Measurements from ENCODE around the gene ANO6. TPM values are rescaled to one million over a fixed set of nuclear protein-coding genes. Genes with fewer than 3 reads are reported as not detected.
"Not testable (repeated sequence)": the region's sequence is repeated elsewhere in the genome, so short reads cannot be mapped to it uniquely, and the experiment has no call there.

Gene ANO6
- total RNA-seq, 1 experiment from 2014 or later: 46.8 TPM

DNA sequence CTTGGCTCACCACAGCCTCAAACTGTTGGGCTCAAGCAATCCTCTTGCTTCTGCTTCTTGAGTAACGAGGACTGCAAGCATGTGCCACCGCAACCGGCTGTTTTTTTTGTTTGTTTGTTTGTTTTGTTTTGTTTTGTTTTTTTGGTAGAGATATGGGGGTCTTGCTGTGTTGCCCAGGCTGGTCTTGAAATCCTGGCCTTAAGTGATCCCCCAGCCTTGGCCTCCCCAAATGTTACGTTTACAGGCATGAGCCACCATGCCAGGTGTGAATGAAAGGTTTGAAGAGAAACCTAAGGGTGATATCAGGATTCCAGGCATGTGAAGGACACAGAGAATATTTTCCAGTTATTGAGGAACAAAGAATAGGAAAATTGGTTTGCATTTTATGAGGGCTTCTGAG is 45.0 kb downstream of the ANO6 start:
- peaks cover 70% of the 10 kb centered on the region for H3K4me1 Mint-ChIP-seq
- no peaks in the 10 kb centered on the region for H3K27me3 Mint-ChIP-seq (ENCODE audit: low read depth)
- no peaks in the 10 kb centered on the region for H3K9me3 Mint-ChIP-seq
- POLR2A ChIA-PET: no interaction called here
- DNase-seq (ENCODE audit: low spot score) (no peak), ATAC-seq (no peak)
- peak overlapping the region; percentile 43; the same call in 1 of the 2 replicates for H3K27ac Mint-ChIP-seq
- no peak overlapping the region for H3K4me3 Mint-ChIP-seq
- no peaks in the 10 kb centered on the region; the same call in 1 of the 2 replicates for H3K36me3 Mint-ChIP-seq
- TF ChIP-seq ZNF121 (CRISPR knock-in tag; IDR thresholded peaks at IDR 0.05): peak; percentile 67; the same call in 1 of the 2 replicates
- TF ChIP-seq NFE2L1 (CRISPR knock-in tag; IDR thresholded peaks at IDR 0.05): no peak
- CTCF ChIA-PET: interaction anchor here (1.5 kb wide), 1 partner anchor 8 kb away, joined by 9 read pairs; no protein-coding TSS in a partner anchor

DNA sequence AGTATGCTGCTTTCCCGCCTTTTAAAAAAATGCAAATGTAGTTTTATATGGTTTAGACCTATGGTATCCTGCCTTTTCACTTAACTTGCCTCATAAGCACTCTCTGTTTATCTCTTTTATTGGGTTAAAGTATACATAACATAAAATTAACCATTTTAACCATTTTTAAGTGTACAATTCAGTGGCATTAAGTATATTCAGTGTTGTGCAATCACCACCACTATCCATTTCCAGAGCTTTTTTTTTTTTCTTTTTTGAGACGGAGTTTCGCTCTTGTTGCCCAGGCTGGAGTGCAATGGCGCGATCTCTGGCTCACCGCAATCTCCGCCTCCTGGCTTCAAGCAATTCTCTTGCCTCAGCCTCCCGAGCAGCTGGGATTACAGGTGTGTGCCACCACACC is 46.3 kb downstream of the ANO6 start:
- H3K36me3 Mint-ChIP-seq; POLR2A ChIA-PET; H3K27ac Mint-ChIP-seq; CTCF ChIA-PET; H3K9me3 Mint-ChIP-seq; DNase-seq (ENCODE audit: low spot score); H3K27me3 Mint-ChIP-seq (ENCODE audit: low read depth); H3K4me3 Mint-ChIP-seq; ATAC-seq: not testable (repeated sequence)
- H3K4me1 Mint-ChIP-seq: peaks cover 60% of the 10 kb centered on the region

DNA sequence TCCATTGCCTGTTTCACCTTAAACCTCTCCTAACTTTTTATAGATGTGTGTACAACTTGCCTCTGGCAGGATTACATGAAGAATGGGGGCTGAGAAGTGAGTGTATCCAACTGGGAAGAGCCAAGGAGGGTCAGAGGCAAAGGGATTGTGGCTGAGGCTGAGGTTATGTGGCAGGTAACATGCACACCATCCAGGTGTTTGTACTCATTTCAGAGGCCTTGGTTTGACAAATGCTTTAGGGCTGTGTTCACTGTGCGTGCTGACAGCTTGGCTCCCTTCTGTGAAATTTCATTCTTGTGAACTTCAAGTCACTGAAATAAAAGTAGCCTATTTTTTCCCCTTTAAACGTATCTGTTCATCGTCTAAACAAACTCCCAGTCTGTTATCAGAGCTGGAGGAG is 47.7 kb downstream of the ANO6 start:
- DNase-seq (ENCODE audit: low spot score) (no peak), ATAC-seq (no peak)
- Mint-ChIP-seq H3K4me3 (no peak overlapping the region), H3K4me1 (peaks cover 52% of the 10 kb centered on the region), H3K27ac (no peak overlapping the region), H3K9me3 (no peaks in the 10 kb centered on the region), H3K27me3 (ENCODE audit: low read depth) (no peaks in the 10 kb centered on the region), H3K36me3 (no peaks in the 10 kb centered on the region; the same call in 1 of the 2 replicates)
- ChIA-PET CTCF (interaction anchor here (0.8 to 1.0 kb wide), 2 partner anchors 48 to 125 kb away, joined by 3 to 4 read pairs; partner anchors contain the start of gene ANO6), POLR2A (no interaction called here)
- TF ChIP-seq TEAD1 (CRISPR knock-in tag; IDR thresholded peaks at IDR 0.05) (no peak), ZNF416 (CRISPR knock-in tag; IDR thresholded peaks at IDR 0.05) (no peak), ZNF425 (CRISPR knock-in tag; conservative IDR thresholded peaks at IDR 0.05) (no peak), ESRRA (CRISPR knock-in tag; IDR thresholded peaks at IDR 0.05; ENCODE audit: borderline replicate concordance) (no peak), NFE2L1 (CRISPR knock-in tag; IDR thresholded peaks at IDR 0.05) (no peak), ZNF317 (CRISPR knock-in tag; IDR thresholded peaks at IDR 0.05; ENCODE audit: borderline replicate concordance, low read depth) (no peak), KAT7 (CRISPR knock-in tag; IDR thresholded peaks at IDR 0.05; ENCODE audit: borderline replicate concordance) (no peak), SP1 (CRISPR knock-in tag; conservative IDR thresholded peaks at IDR 0.05) (no peak), HMGA2 (CRISPR knock-in tag; IDR thresholded peaks at IDR 0.05) (no peak), TP53 (CRISPR knock-in tag; IDR thresholded peaks at IDR 0.05) (no peak), ZNF671 (CRISPR knock-in tag; IDR thresholded peaks at IDR 0.05) (no peak)
- TF ChIP-seq, protein P1, sequence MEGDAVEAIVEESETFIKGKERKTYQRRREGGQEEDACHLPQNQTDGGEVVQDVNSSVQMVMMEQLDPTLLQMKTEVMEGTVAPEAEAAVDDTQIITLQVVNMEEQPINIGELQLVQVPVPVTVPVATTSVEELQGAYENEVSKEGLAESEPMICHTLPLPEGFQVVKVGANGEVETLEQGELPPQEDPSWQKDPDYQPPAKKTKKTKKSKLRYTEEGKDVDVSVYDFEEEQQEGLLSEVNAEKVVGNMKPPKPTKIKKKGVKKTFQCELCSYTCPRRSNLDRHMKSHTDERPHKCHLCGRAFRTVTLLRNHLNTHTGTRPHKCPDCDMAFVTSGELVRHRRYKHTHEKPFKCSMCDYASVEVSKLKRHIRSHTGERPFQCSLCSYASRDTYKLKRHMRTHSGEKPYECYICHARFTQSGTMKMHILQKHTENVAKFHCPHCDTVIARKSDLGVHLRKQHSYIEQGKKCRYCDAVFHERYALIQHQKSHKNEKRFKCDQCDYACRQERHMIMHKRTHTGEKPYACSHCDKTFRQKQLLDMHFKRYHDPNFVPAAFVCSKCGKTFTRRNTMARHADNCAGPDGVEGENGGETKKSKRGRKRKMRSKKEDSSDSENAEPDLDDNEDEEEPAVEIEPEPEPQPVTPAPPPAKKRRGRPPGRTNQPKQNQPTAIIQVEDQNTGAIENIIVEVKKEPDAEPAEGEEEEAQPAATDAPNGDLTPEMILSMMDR (IDR thresholded peaks at IDR 0.05): no peak
- TF ChIP-seq, protein P2, sequence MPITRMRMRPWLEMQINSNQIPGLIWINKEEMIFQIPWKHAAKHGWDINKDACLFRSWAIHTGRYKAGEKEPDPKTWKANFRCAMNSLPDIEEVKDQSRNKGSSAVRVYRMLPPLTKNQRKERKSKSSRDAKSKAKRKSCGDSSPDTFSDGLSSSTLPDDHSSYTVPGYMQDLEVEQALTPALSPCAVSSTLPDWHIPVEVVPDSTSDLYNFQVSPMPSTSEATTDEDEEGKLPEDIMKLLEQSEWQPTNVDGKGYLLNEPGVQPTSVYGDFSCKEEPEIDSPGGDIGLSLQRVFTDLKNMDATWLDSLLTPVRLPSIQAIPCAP (CRISPR knock-in tag; IDR thresholded peaks at IDR 0.05): no peak
- TF ChIP-seq, protein P3, sequence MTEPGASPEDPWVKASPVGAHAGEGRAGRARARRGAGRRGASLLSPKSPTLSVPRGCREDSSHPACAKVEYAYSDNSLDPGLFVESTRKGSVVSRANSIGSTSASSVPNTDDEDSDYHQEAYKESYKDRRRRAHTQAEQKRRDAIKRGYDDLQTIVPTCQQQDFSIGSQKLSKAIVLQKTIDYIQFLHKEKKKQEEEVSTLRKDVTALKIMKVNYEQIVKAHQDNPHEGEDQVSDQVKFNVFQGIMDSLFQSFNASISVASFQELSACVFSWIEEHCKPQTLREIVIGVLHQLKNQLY (CRISPR knock-in tag; IDR thresholded peaks at IDR 0.05): no peak
- TF ChIP-seq, protein P4, sequence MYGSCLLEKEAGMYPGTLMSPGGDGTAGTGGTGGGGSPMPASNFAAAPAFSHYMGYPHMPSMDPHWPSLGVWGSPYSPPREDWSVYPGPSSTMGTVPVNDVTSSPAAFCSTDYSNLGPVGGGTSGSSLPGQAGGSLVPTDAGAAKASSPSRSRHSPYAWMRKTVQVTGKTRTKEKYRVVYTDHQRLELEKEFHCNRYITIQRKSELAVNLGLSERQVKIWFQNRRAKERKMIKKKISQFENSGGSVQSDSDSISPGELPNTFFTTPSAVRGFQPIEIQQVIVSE (CRISPR knock-in tag; IDR thresholded peaks at IDR 0.05; ENCODE audit: borderline replicate concordance): no peak

All from WTC11 (cell line).